Osteocyte (in vitro differentiated cells): Measurements from ENCODE around the gene RNASE4. TPM values are rescaled to one million over a fixed set of nuclear protein-coding genes. Genes with fewer than 3 reads are reported as not detected.

Experiments
- DNase-seq: peaks from one replicate; pipeline ENCODE4 v3.0.0; 2021; ENCODE audit warnings: mixed read lengths; ENCODE audit not compliant: unreplicated experiment; ENCODE audit errors: extremely low spot score
- H3K27ac Mint-ChIP-seq: one replicate; pipeline ENCODE4 v1.8.0; 2021; ENCODE audit warnings: mild to moderate bottlenecking, mixed read lengths; ENCODE audit not compliant: unreplicated experiment
- H3K27me3 Mint-ChIP-seq: one replicate; pipeline ENCODE4 v1.8.0; 2021; ENCODE audit warnings: mixed read lengths; ENCODE audit not compliant: unreplicated experiment
- H3K36me3 Mint-ChIP-seq: one replicate; pipeline ENCODE4 v1.8.0; 2021; ENCODE audit warnings: mixed read lengths; ENCODE audit not compliant: unreplicated experiment
- H3K4me1 Mint-ChIP-seq: one replicate; pipeline ENCODE4 v1.8.0; 2021; ENCODE audit warnings: mixed read lengths; ENCODE audit not compliant: unreplicated experiment
- H3K4me3 Mint-ChIP-seq: one replicate; pipeline ENCODE4 v1.8.0; 2021; ENCODE audit warnings: mild to moderate bottlenecking, moderate library complexity, mixed read lengths; ENCODE audit not compliant: unreplicated experiment
- H3K9me3 Mint-ChIP-seq: one replicate; pipeline ENCODE4 v1.8.0; 2021; ENCODE audit warnings: mixed read lengths; ENCODE audit not compliant: unreplicated experiment
- total RNA-seq: library from RNA; stranded (reverse); gene quantifications from 2 replicates; pipeline ENCODE4 v1.2.1, GENCODE V29; 2021
- TF ChIP-seq, protein P1 (sequence below): fragments of 200-600 bp; sonication (generic); IDR thresholded peaks from 2 replicates; pipeline ENCODE4 v1.5.0; 2021; ENCODE audit warnings: antibody characterized with exemption, mild to moderate bottlenecking, moderate library complexity

The RNASE4 gene
- total RNA-seq, 1 donor from 2014 or later, result 17.8 TPM

- DNase-seq, result no peak
- peaks cover 64% of the 10 kb centered on the region for H3K27me3 Mint-ChIP-seq
- peaks cover 12% of the 10 kb centered on the region for H3K4me1 Mint-ChIP-seq
- no peak overlapping the region for H3K27ac Mint-ChIP-seq
- H3K9me3 Mint-ChIP-seq, result no peaks in the 10 kb centered on the region
- no peaks in the 10 kb centered on the region for H3K36me3 Mint-ChIP-seq
- H3K4me3 Mint-ChIP-seq, result no peak overlapping the region
- TF ChIP-seq, protein P1, sequence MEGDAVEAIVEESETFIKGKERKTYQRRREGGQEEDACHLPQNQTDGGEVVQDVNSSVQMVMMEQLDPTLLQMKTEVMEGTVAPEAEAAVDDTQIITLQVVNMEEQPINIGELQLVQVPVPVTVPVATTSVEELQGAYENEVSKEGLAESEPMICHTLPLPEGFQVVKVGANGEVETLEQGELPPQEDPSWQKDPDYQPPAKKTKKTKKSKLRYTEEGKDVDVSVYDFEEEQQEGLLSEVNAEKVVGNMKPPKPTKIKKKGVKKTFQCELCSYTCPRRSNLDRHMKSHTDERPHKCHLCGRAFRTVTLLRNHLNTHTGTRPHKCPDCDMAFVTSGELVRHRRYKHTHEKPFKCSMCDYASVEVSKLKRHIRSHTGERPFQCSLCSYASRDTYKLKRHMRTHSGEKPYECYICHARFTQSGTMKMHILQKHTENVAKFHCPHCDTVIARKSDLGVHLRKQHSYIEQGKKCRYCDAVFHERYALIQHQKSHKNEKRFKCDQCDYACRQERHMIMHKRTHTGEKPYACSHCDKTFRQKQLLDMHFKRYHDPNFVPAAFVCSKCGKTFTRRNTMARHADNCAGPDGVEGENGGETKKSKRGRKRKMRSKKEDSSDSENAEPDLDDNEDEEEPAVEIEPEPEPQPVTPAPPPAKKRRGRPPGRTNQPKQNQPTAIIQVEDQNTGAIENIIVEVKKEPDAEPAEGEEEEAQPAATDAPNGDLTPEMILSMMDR, result no peak
Observed at GRCh38 chr14:20657216-20658211, 26.8 kb upstream of the RNASE4 start.

GRCh38 chr14:20658246-20658645 lies 26.1 kb upstream of the RNASE4 start:
- H3K27me3 Mint-ChIP-seq, result peaks cover 64% of the 10 kb centered on the region

GRCh38 chr14:20659336-20659735 lies 25.0 kb upstream of the RNASE4 start:
- no peak overlapping the region for H3K4me3 Mint-ChIP-seq
- TF ChIP-seq, protein P1, result no peak
- H3K27ac Mint-ChIP-seq, result no peak overlapping the region
- no peak for DNase-seq
- H3K4me1 Mint-ChIP-seq, result peaks cover 11% of the 10 kb centered on the region
- peaks cover 65% of the 10 kb centered on the region for H3K27me3 Mint-ChIP-seq
- no peaks in the 10 kb centered on the region for H3K9me3 Mint-ChIP-seq
- H3K36me3 Mint-ChIP-seq, result no peaks in the 10 kb centered on the region

More at GRCh38 chr14:20658246-20658645, 26.1 kb upstream of the RNASE4 start:
- TF ChIP-seq, protein P1, result no peak
- Mint-ChIP-seq H3K4me3 (no peak overlapping the region), H3K27ac (no peak overlapping the region), H3K4me1 (peaks cover 9% of the 10 kb centered on the region), H3K36me3 (no peaks in the 10 kb centered on the region), H3K9me3 (no peaks in the 10 kb centered on the region)
- DNase-seq, result no peak

- Mint-ChIP-seq H3K27ac (no peak overlapping the region), H3K4me1 (peaks cover 11% of the 10 kb centered on the region), H3K4me3 (no peak overlapping the region), H3K36me3 (no peaks in the 10 kb centered on the region), H3K9me3 (no peaks in the 10 kb centered on the region), H3K27me3 (peaks cover 67% of the 10 kb centered on the region)
- TF ChIP-seq, protein P1, result no peak
- DNase-seq, result no peak
Observed at GRCh38 chr14:20659813-20660395, 24.5 kb upstream of the RNASE4 start.

GRCh38 chr14:20661197-20661596 lies 23.2 kb upstream of the RNASE4 start:
- peaks cover 66% of the 10 kb centered on the region for H3K27me3 Mint-ChIP-seq
- no peak overlapping the region for H3K4me3 Mint-ChIP-seq
- no peak overlapping the region for H3K27ac Mint-ChIP-seq
- TF ChIP-seq, protein P1, result no peak
- H3K36me3 Mint-ChIP-seq, result no peaks in the 10 kb centered on the region
- DNase-seq, result no peak
- no peaks in the 10 kb centered on the region for H3K9me3 Mint-ChIP-seq
- peaks cover 11% of the 10 kb centered on the region for H3K4me1 Mint-ChIP-seq
